NB4 (cell line): Measurements from ENCODE around the gene PCDHGA6.

ENCODE experiments used
- MAX ChIP-seq: IDR thresholded peaks from 2 replicates; pipeline ENCODE4 v1.6.1; 2011; ENCODE audit warnings: low read depth, low read length
- POLR2A ChIP-seq: IDR thresholded peaks from 2 replicates; pipeline ENCODE4 v1.6.1; 2011; ENCODE audit warnings: mild to moderate bottlenecking; ENCODE audit not compliant: insufficient read length; ENCODE audit errors: extremely low read depth
- TF ChIP-seq, protein P1 (sequence below): IDR thresholded peaks from one replicate; pipeline ENCODE4 v1.5.1; 2012; ENCODE audit warnings: low read depth, low read length

- TF ChIP-seq, protein P1, sequence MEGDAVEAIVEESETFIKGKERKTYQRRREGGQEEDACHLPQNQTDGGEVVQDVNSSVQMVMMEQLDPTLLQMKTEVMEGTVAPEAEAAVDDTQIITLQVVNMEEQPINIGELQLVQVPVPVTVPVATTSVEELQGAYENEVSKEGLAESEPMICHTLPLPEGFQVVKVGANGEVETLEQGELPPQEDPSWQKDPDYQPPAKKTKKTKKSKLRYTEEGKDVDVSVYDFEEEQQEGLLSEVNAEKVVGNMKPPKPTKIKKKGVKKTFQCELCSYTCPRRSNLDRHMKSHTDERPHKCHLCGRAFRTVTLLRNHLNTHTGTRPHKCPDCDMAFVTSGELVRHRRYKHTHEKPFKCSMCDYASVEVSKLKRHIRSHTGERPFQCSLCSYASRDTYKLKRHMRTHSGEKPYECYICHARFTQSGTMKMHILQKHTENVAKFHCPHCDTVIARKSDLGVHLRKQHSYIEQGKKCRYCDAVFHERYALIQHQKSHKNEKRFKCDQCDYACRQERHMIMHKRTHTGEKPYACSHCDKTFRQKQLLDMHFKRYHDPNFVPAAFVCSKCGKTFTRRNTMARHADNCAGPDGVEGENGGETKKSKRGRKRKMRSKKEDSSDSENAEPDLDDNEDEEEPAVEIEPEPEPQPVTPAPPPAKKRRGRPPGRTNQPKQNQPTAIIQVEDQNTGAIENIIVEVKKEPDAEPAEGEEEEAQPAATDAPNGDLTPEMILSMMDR, result peak; percentile 11
- TF ChIP-seq MAX (no peak), POLR2A (no peak)
Observed at GRCh38 chr5:141402553-141403243, 29.0 kb downstream of the PCDHGA6 start, which contains the start of gene PCDHGA9.
